Measurements from ENCODE around the gene ERO1B.
A peak's percentile ranks its signal among the peaks of the same experiment; 100 is the strongest.

The ERO1B gene

DNA sequence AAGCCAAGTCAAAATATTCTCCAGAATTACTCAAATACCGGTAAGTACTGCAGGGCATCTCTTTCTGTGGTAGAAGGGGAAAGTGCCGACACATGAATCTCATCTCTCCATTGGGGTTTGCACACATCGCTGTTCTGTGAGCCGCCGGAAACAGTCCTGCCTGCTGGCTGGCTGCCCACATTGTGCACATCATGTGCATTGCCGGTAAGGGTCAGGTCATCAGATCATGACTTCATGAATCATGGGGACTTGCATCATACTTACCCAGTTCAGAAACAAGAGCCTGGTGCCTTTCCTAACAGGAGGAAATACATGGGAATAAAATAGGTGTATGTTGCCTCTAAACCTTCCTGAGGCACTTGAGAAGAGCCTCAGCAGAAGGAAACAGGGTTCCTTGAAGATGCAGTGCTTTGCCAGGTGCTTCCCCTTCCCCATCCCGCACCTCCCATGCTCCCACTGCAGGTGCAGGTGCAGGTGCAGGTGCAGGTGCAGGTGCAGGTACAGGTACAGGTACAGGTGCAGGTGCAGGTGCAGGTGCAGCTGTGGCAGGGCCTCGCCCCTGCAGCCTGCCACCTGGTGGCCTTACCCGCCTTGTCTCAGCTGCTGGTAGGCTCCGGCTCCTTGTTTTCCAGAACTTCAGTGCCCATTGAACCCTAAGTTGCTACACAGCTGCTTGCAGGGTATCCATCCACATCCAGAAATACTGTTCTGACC is 112.9 kb downstream of the ERO1B start:
- Histone ChIP-seq H3K36me3 (ENCODE audit: insufficient read depth, low read length) (peaks cover 56% of the 10 kb centered on the region), H3K27ac (no peak overlapping the region), H3K9me3 (ENCODE audit: low read depth, low read length) (no peaks in the 10 kb centered on the region), H3K9ac (ENCODE audit: insufficient read length) (no peak overlapping the region), H3K4me3 (no peak overlapping the region)
- DNase-seq (ENCODE audit: low read depth, low spot score): no peak
- TF ChIP-seq FOXP2 (optimal IDR thresholded peaks at IDR 0.05; ENCODE audit: control extremely low read depth, extremely low read length, insufficient read depth) (no peak), EZH2 (IDR thresholded peaks at IDR 0.05) (no peak), POLR2AphosphoS5 (IDR thresholded peaks at IDR 0.05; ENCODE audit: borderline replicate concordance, low read depth, low read length) (no peak)

DNA sequence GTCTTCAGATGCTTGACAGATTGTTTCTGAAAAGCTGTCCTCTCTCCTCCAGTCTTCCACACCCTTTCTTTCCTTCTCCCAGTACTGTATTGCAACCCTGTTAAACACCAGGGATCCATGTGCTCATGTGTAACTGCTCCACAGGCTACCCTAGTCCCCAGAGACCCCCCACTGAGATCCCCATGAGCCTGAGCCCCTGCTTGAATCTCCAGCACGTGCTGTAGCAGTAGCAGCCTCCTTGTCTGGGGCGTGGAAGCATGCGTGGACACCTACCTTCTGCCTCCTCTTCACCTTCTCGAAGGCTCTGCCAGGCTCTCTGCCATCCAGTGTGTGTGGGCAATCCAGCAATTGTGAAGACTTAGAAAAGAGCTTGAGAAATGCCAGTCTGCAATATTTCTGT is 114.2 kb downstream of the ERO1B start:
- Histone ChIP-seq H3K36me3 (ENCODE audit: insufficient read depth, low read length) (peaks cover 56% of the 10 kb centered on the region), H3K27ac (0 out of 2 replicates have a peak overlapping the region, but pooled peaks have one; percentile 25), H3K9me3 (ENCODE audit: low read depth, low read length) (no peaks in the 10 kb centered on the region), H3K4me3 (no peak overlapping the region), H3K9ac (ENCODE audit: insufficient read length) (no peak overlapping the region)
- DNase-seq (ENCODE audit: low read depth, low spot score): no peak
- no peak for TF ChIP-seq EZH2 (IDR thresholded peaks at IDR 0.05)
- no peak for TF ChIP-seq POLR2AphosphoS5 (IDR thresholded peaks at IDR 0.05; ENCODE audit: borderline replicate concordance, low read depth, low read length)
- TF ChIP-seq FOXP2 (optimal IDR thresholded peaks at IDR 0.05; ENCODE audit: control extremely low read depth, extremely low read length, insufficient read depth): no peak

DNA sequence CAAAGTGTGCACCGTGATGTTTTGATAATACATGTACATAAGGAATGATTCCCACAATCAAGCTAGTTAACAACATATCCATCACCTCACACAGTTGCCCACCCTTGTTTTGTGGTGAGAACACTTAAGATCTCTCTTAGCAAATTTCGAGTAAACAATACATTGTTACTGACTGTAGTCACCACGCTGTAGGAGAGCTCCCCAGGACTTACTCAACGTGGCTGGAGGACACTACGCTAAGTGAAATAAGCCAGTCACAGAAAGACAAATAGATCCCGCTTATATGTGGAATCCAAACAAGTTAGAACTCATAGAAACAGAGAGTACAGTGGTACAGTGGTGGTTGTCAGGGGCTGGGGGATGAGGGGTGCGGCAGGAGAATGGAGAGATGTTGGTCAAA is 114.6 kb downstream of the ERO1B start:
- Histone ChIP-seq H3K36me3 (ENCODE audit: insufficient read depth, low read length) (peaks cover 61% of the 10 kb centered on the region), H3K9ac (ENCODE audit: insufficient read length) (no peak overlapping the region), H3K27ac (no peak overlapping the region), H3K9me3 (ENCODE audit: low read depth, low read length) (no peaks in the 10 kb centered on the region), H3K4me3 (no peak overlapping the region)
- TF ChIP-seq EZH2 (IDR thresholded peaks at IDR 0.05): no peak
- no peak for TF ChIP-seq POLR2AphosphoS5 (IDR thresholded peaks at IDR 0.05; ENCODE audit: borderline replicate concordance, low read depth, low read length)
- TF ChIP-seq FOXP2 (optimal IDR thresholded peaks at IDR 0.05; ENCODE audit: control extremely low read depth, extremely low read length, insufficient read depth): no peak
- DNase-seq (ENCODE audit: low read depth, low spot score): no peak

DNA sequence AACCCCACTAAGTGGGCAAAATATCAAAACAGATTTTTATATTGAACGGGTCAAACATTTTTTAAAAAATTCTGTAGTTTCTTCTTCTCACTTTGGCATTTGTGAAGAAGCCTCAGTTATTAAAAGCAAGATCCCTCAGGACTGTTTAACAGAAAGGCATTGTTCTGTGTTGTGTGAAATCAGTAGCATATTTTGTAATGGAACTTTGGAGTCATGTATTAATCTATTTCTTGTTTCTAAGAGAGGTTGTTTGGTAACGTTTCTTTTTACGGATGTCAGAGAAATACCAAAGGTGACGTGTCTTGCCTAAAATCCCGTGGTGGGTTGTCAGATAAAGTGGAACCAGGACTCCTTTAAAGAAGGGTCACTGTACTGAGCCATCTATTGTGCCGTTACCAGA is 115.7 kb downstream of the ERO1B start:
- H3K9ac ChIP-seq (ENCODE audit: insufficient read length): no peak overlapping the region
- H3K36me3 ChIP-seq (ENCODE audit: insufficient read depth, low read length): peaks cover 72% of the 10 kb centered on the region
- no peak overlapping the region for H3K4me3 ChIP-seq
- TF ChIP-seq POLR2AphosphoS5 (IDR thresholded peaks at IDR 0.05; ENCODE audit: borderline replicate concordance, low read depth, low read length) (no peak), EZH2 (IDR thresholded peaks at IDR 0.05) (no peak), FOXP2 (optimal IDR thresholded peaks at IDR 0.05; ENCODE audit: control extremely low read depth, extremely low read length, insufficient read depth) (no peak)
- no peak overlapping the region for H3K27ac ChIP-seq
- no peak for DNase-seq (ENCODE audit: low read depth, low spot score)
- 0 out of 2 replicates have a peak, but pooled peaks cover 4% of the 10 kb centered on the region for H3K9me3 ChIP-seq (ENCODE audit: low read depth, low read length)

Data from SK-N-MC (cell line).